ENCODE data around the gene C14orf180. TPM values are rescaled to one million over a fixed set of nuclear protein-coding genes. Genes with fewer than 3 reads are reported as not detected.

Gene C14orf180
- total and polyA plus RNA-seq, 2 donors (not counting 1 experiment from before 2014, with no cell fraction given): not detected

DNA sequence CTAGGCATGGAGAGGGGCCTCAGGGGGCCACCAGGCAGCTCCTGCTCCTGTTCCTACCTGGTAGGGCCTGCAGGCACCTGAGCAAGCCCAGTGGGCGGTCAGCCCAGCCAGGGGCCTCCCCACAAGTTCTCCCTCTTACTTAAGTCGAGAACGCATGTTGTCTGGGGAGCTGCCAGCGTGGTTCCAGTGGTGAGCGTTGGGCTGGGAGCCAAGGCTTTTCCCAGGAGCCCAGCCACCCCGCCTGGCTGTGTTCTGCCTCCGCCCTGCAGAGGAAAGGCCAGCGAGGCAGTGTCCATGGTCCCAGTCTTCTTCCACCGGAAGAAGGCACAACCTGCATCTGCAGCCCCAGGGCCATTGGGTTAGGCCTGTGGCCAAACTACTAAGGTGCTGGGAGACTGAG lies 1.4 kb downstream of the C14orf180 start:
- peak; percentile 9 to 20 for DNase-seq (ENCODE audit: low read depth in 2 of 2)
- no peaks in the 10 kb centered on the region for H3K9me3 ChIP-seq (ENCODE audit: control insufficient read depth, insufficient read depth, low read depth, low read length)
- no peaks in the 10 kb centered on the region for H3K4me1 ChIP-seq (ENCODE audit: control insufficient read depth, extremely low read depth, insufficient read depth, low read length)
- no peak overlapping the region for H3K27ac ChIP-seq (ENCODE audit: insufficient read depth, low read length)
- no peaks in the 10 kb centered on the region for H3K36me3 ChIP-seq (ENCODE audit: control insufficient read depth, insufficient read depth, low read length)
- H4K20me1 ChIP-seq (ENCODE audit: control insufficient read depth, extremely low read depth, insufficient read depth, low read length): no peaks in the 10 kb centered on the region
- no peak for TF ChIP-seq EZH2 (IDR thresholded peaks at IDR 0.05; ENCODE audit: low read length, missing control alignments)
- H2AFZ ChIP-seq (ENCODE audit: low read length): no peak overlapping the region
- no peaks in the 10 kb centered on the region for H3K27me3 ChIP-seq (ENCODE audit: control insufficient read depth, insufficient read depth, low read length)
- H3K79me2 ChIP-seq (ENCODE audit: control insufficient read depth, insufficient read depth, low read length): no peaks in the 10 kb centered on the region
- no peak overlapping the region for H3K4me2 ChIP-seq (ENCODE audit: extremely low read depth, insufficient read depth, low read length)
- no peak overlapping the region for H3K9ac ChIP-seq (ENCODE audit: insufficient read depth, low read length)
- H3K4me3 ChIP-seq (replicated peaks in 1 of 4; ENCODE audit: control extremely low read depth in 1 of 4, insufficient read depth in 1 of 4, low read depth in 3 of 4, low read length in 4 of 4): no peak overlapping the region

DNA sequence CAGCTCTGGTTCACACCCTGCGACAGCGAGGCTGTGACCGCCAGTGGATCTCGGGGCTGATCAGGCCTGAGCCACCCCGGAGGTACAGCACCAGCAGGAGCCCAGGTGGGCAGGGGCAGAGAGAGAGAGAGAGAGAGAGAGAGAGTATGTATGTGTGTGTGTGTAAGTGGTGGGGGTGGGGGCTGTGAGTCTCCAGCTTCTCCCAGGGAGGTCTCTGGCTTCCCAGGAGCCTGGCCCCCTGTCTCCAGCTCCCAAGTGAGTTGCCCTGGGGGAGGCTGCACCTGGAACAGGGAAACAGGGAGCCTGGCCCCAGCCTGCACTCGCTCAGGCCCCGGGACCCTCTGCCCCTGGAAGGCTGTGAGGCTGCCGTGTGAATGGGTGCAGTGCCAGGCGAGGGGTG lies 2.0 kb downstream of the C14orf180 start:
- Histone ChIP-seq H3K4me3 (replicated peaks in 1 of 4; ENCODE audit: control extremely low read depth in 1 of 4, insufficient read depth in 1 of 4, low read depth in 3 of 4, low read length in 4 of 4) (no peak overlapping the region), H2AFZ (ENCODE audit: low read length) (no peak overlapping the region), H3K27me3 (ENCODE audit: control insufficient read depth, insufficient read depth, low read length) (no peaks in the 10 kb centered on the region), H4K20me1 (ENCODE audit: control insufficient read depth, extremely low read depth, insufficient read depth, low read length) (no peaks in the 10 kb centered on the region), H3K4me2 (ENCODE audit: extremely low read depth, insufficient read depth, low read length) (no peak overlapping the region), H3K9ac (ENCODE audit: insufficient read depth, low read length) (no peak overlapping the region), H3K9me3 (ENCODE audit: control insufficient read depth, insufficient read depth, low read depth, low read length) (no peaks in the 10 kb centered on the region), H3K4me1 (ENCODE audit: control insufficient read depth, extremely low read depth, insufficient read depth, low read length) (no peaks in the 10 kb centered on the region), H3K79me2 (ENCODE audit: control insufficient read depth, insufficient read depth, low read length) (no peaks in the 10 kb centered on the region), H3K27ac (ENCODE audit: insufficient read depth, low read length) (no peak overlapping the region), H3K36me3 (ENCODE audit: control insufficient read depth, insufficient read depth, low read length) (no peaks in the 10 kb centered on the region)
- TF ChIP-seq, protein P1, sequence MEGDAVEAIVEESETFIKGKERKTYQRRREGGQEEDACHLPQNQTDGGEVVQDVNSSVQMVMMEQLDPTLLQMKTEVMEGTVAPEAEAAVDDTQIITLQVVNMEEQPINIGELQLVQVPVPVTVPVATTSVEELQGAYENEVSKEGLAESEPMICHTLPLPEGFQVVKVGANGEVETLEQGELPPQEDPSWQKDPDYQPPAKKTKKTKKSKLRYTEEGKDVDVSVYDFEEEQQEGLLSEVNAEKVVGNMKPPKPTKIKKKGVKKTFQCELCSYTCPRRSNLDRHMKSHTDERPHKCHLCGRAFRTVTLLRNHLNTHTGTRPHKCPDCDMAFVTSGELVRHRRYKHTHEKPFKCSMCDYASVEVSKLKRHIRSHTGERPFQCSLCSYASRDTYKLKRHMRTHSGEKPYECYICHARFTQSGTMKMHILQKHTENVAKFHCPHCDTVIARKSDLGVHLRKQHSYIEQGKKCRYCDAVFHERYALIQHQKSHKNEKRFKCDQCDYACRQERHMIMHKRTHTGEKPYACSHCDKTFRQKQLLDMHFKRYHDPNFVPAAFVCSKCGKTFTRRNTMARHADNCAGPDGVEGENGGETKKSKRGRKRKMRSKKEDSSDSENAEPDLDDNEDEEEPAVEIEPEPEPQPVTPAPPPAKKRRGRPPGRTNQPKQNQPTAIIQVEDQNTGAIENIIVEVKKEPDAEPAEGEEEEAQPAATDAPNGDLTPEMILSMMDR (conservative IDR thresholded peaks at IDR 0.05 in 1 of 2, IDR thresholded peaks at IDR 0.05 in 1 of 2; ENCODE audit: low read depth in 1 of 2, low read length in 2 of 2): no peak
- no peak for TF ChIP-seq EZH2 (IDR thresholded peaks at IDR 0.05; ENCODE audit: low read length, missing control alignments)
- no peak for DNase-seq (ENCODE audit: low read depth in 2 of 2)

DNA sequence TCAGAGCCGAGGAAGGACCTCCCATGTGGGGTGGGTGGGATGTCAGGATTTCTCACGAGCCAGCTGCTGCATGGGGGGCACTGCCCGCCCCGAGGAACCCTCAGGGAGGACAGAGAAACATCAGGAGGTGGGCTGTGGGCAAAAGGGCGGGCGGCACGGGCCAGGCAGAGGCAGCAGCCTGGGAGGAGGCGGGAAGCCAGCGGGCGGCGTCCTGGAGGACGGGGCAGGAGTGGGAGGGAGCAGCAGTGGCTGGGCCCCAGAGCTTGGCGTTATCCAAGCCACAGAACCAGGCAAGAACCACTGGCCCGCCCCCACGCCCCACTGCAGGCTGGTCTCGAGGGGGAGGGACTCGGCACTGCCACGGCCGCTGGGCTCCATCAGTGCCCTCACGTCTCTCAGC lies 2.4 kb downstream of the C14orf180 start:
- no peak overlapping the region for H3K27ac ChIP-seq (ENCODE audit: insufficient read depth, low read length)
- no peaks in the 10 kb centered on the region for H3K36me3 ChIP-seq (ENCODE audit: control insufficient read depth, insufficient read depth, low read length)
- no peak overlapping the region for H2AFZ ChIP-seq (ENCODE audit: low read length)
- no peak for TF ChIP-seq EZH2 (IDR thresholded peaks at IDR 0.05; ENCODE audit: low read length, missing control alignments)
- TF ChIP-seq, protein P1 (conservative IDR thresholded peaks at IDR 0.05 in 1 of 2, IDR thresholded peaks at IDR 0.05 in 1 of 2; ENCODE audit: low read depth in 1 of 2, low read length in 2 of 2): no peak
- H3K9me3 ChIP-seq (ENCODE audit: control insufficient read depth, insufficient read depth, low read depth, low read length): no peaks in the 10 kb centered on the region
- no peak overlapping the region for H3K4me3 ChIP-seq (replicated peaks in 1 of 4; ENCODE audit: control extremely low read depth in 1 of 4, insufficient read depth in 1 of 4, low read depth in 3 of 4, low read length in 4 of 4)
- H3K4me1 ChIP-seq (ENCODE audit: control insufficient read depth, extremely low read depth, insufficient read depth, low read length): no peaks in the 10 kb centered on the region
- H3K27me3 ChIP-seq (ENCODE audit: control insufficient read depth, insufficient read depth, low read length): no peaks in the 10 kb centered on the region
- DNase-seq (ENCODE audit: low read depth in 2 of 2): no peak
- no peak overlapping the region for H3K4me2 ChIP-seq (ENCODE audit: extremely low read depth, insufficient read depth, low read length)
- H3K79me2 ChIP-seq (ENCODE audit: control insufficient read depth, insufficient read depth, low read length): no peaks in the 10 kb centered on the region
- H3K9ac ChIP-seq (ENCODE audit: insufficient read depth, low read length): no peak overlapping the region
- no peaks in the 10 kb centered on the region for H4K20me1 ChIP-seq (ENCODE audit: control insufficient read depth, extremely low read depth, insufficient read depth, low read length)
